Sigmoid colon (tissue), 7 donors: Measurements from ENCODE around the gene RBM33. TPM values are rescaled to one million over a fixed set of nuclear protein-coding genes. Genes with fewer than 3 reads are reported as not detected.

ENCODE experiments used
- DNase-seq: peaks from one replicate; pipeline ENCODE4 v3.0.0-alpha.2; 2019
- H3K27ac ChIP-seq, 4 donors: fragments of 200-600 bp; sonication (generic); one replicate each; pipeline ENCODE4 v1.5.1; 2016 to 2019; ENCODE audit warnings: mild to moderate bottlenecking in 1 of 4
- H3K27me3 ChIP-seq, 3 donors: fragments of 200-600 bp; sonication (generic); one replicate each; pipeline ENCODE4 v1.5.1; 2019; ENCODE audit warnings: mild to moderate bottlenecking in 1 of 3
- H3K36me3 ChIP-seq, 4 donors: fragments of 200-600 bp; sonication (generic); one replicate each; pipeline ENCODE4 v1.5.1; 2016 to 2019
- H3K4me1 ChIP-seq, 4 donors: fragments of 200-600 bp; sonication (generic); one replicate each; pipeline ENCODE4 v1.5.1; 2017 to 2019
- H3K4me3 ChIP-seq, 4 donors: fragments of 200-600 bp; sonication (generic); one replicate each; pipeline ENCODE4 v1.5.1; 2017 to 2019; ENCODE audit warnings: mild to moderate bottlenecking in 2 of 4, moderate library complexity in 1 of 4
- H3K9me3 ChIP-seq, 4 donors: fragments of 200-600 bp in 3 of 4; sonication (generic) in 3 of 4; one replicate each; pipeline versions ENCODE4 v1.5.1 to v1.6.1; 2013 to 2019
- EP300 ChIP-seq, 4 donors: sonication (generic); formaldehyde crosslinking; IDR thresholded peaks; one replicate each; pipeline ENCODE4 v1.6.1; 2017; ENCODE audit warnings: antibody characterized with exemption in 4 of 4
- POLR2A ChIP-seq, 2 donors: fragments of 450-650 bp; IDR thresholded peaks; one replicate each; pipeline ENCODE4 v1.6.1; 2016; ENCODE audit warnings: antibody characterized with exemption in 2 of 2, mild to moderate bottlenecking in 2 of 2, moderate library complexity in 2 of 2
- POLR2AphosphoS5 ChIP-seq, 4 donors: sonication (generic); formaldehyde crosslinking; IDR thresholded peaks; one replicate each; pipeline ENCODE4 v1.6.1; 2017; ENCODE audit warnings: antibody characterized with exemption in 4 of 4
- WGBS, 2 donors: extraction: QIAGEN DNeasy Blood & Tissue Kit; methylation state at CpG; one replicate each; pipeline ENCODE4 v1.1.7; 2013; 5-methylcytosine and 5-hydroxymethylcytosine counted together
- intact Hi-C: fragments of 100-400 bp; cut with DNase I; formaldehyde crosslinking; loops from one replicate; pipeline ENCODE4 v1.15.1; 2023
- polyA plus RNA-seq, 3 donors: library from polyadenylated mRNA; stranded (reverse); fragments of 200-250 nt; gene quantifications; one replicate each; pipeline ENCODE4 v1.2.3, GENCODE V29; 2013
- total RNA-seq, 4 donors: library from RNA; depleted of rRNA; stranded (reverse); fragments of >200 nt; gene quantifications; one replicate each; pipeline ENCODE4 v1.1.0, GENCODE V29; 2016
- TF ChIP-seq, protein P1 (sequence below), 4 experiments: fragments of 450-650 bp in 3 of 4; fragments of 200-600 bp in 1 of 4; IDR thresholded peaks; one replicate each; pipeline ENCODE4 v1.5.1; 2016 to 2019; ENCODE audit warnings: antibody characterized with exemption in 4 of 4, mild to moderate bottlenecking in 3 of 4, moderate library complexity in 2 of 4
- donor health status: healthy with polysubstance abuse.
- donor health status: Bipolar disorder and iron deficiency.
- donor health status: healthy.

RBM33 gene
- total and polyA plus RNA-seq, 7 donors, result 3.6 to 60.4 (median 30.8) TPM

GRCh38 chr7:155721056-155721455, 76.6 kb downstream of the RBM33 start:
- DNase-seq, result no peak
- TF ChIP-seq EP300 (IDR thresholded peaks at IDR 0.05), result no peak
- no peak for TF ChIP-seq POLR2A (IDR thresholded peaks at IDR 0.05)
- TF ChIP-seq, protein P1, sequence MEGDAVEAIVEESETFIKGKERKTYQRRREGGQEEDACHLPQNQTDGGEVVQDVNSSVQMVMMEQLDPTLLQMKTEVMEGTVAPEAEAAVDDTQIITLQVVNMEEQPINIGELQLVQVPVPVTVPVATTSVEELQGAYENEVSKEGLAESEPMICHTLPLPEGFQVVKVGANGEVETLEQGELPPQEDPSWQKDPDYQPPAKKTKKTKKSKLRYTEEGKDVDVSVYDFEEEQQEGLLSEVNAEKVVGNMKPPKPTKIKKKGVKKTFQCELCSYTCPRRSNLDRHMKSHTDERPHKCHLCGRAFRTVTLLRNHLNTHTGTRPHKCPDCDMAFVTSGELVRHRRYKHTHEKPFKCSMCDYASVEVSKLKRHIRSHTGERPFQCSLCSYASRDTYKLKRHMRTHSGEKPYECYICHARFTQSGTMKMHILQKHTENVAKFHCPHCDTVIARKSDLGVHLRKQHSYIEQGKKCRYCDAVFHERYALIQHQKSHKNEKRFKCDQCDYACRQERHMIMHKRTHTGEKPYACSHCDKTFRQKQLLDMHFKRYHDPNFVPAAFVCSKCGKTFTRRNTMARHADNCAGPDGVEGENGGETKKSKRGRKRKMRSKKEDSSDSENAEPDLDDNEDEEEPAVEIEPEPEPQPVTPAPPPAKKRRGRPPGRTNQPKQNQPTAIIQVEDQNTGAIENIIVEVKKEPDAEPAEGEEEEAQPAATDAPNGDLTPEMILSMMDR (IDR thresholded peaks at IDR 0.05), result no peak
- TF ChIP-seq POLR2AphosphoS5 (IDR thresholded peaks at IDR 0.05), result no peak
- intact Hi-C loops, result no loop called here
- peaks cover 0 to 19% (median 3%) of the 10 kb centered on the region in 4 donors for H3K36me3 ChIP-seq
- H3K27ac ChIP-seq, result no peak overlapping the region
- H3K4me1 ChIP-seq, result peaks cover 0 to 30% (median 2%) of the 10 kb centered on the region in 4 donors
- WGBS, 2 donors, result 77 to 88% methylated on average over 6 of the region's 6 CpGs
- H3K4me3 ChIP-seq, result no peak overlapping the region
- H3K27me3 ChIP-seq, result no peaks in the 10 kb centered on the region
- H3K9me3 ChIP-seq, result no peaks in the 10 kb centered on the region

DNA sequence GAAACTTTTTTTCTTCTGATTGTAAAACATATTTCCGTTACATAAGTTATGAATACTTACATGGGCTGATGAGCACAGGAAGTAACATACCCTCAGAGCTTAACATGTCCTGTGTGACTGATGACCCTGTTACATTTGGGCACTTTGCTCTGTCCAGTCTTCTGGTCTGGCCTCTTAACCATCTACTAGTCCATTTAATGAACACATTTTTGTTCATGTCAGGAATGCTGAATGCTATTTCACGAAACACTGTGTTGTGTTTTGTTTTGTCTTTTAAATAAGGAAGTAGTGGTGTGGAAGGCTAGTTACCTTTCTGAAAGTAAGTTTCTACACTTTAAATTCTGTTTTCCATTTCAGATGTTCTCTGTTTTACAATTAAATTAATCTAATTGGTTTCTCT, 77.7 kb downstream of the RBM33 start:
- Histone ChIP-seq H3K9me3 (no peaks in the 10 kb centered on the region), H3K27me3 (no peaks in the 10 kb centered on the region), H3K27ac (no peak overlapping the region), H3K4me1 (peaks cover 0 to 30% (median 2%) of the 10 kb centered on the region in 4 donors), H3K36me3 (peaks cover 0 to 15% (median under 1%) of the 10 kb centered on the region in 4 donors), H3K4me3 (no peak overlapping the region)
- intact Hi-C loops, result no loop called here
- TF ChIP-seq, protein P1 (IDR thresholded peaks at IDR 0.05), result no peak
- TF ChIP-seq POLR2AphosphoS5 (IDR thresholded peaks at IDR 0.05) (no peak), EP300 (IDR thresholded peaks at IDR 0.05) (no peak), POLR2A (IDR thresholded peaks at IDR 0.05) (no peak)
- 57 to 86% methylated on average over 2 of the region's 2 CpGs for WGBS, 2 donors
- DNase-seq, result no peak

- H3K27me3 ChIP-seq, result no peaks in the 10 kb centered on the region
- H3K4me3 ChIP-seq, result no peak overlapping the region
- intact Hi-C loops, result no loop called here
- peaks cover 0 to 23% (median 1%) of the 10 kb centered on the region in 4 donors for H3K36me3 ChIP-seq
- DNase-seq, result no peak
- no peak for TF ChIP-seq POLR2AphosphoS5 (IDR thresholded peaks at IDR 0.05)
- TF ChIP-seq, protein P1 (IDR thresholded peaks at IDR 0.05), result no peak
- TF ChIP-seq POLR2A (IDR thresholded peaks at IDR 0.05), result no peak
- TF ChIP-seq EP300 (IDR thresholded peaks at IDR 0.05), result no peak
- 72 to 76% methylated on average over 4 of the region's 4 CpGs for WGBS, 2 donors
- H3K9me3 ChIP-seq, result no peaks in the 10 kb centered on the region
- H3K4me1 ChIP-seq, result peaks cover 0 to 30% (median 2%) of the 10 kb centered on the region in 4 donors
- H3K27ac ChIP-seq, result no peak overlapping the region
Observed at GRCh38 chr7:155722936-155723335, 78.5 kb downstream of the RBM33 start.

DNA sequence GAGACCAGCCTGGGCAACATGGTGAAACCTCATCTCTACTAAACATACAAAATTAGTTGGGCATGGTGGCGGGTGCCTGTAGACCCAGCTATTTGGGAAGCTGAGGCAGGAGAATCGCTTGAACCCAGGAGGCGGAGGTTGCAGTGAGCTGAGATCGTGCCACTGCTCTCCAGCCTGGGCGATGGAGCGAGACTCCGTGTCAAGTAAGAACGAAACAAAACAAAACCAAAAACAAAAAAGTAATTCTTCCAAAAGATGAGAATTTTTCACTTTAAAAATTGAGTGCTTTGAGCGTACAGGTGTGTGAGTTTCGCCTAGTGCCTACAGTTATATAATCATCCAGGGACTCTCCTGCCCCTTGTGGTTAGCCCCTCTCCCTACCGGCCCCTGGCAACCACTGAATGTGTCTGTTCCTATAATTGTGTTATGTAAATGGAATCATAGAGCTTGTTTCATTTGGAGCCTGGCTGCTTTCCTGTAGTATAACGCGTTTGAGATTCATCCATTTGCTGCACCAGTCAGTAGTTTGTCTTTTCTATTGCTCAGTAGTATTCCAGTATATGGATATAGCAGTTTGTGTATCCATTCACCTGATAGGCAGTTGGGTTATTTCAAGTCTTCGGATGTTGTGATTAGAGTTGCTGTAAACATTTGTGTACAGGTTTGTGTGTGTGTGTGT, 80.0 kb downstream of the RBM33 start:
- intact Hi-C loops, result no loop called here
- Histone ChIP-seq H3K27me3 (no peaks in the 10 kb centered on the region), H3K36me3 (peaks cover 0 to 21% (median 5%) of the 10 kb centered on the region in 4 donors), H3K4me3 (no peak overlapping the region), H3K4me1 (peaks cover 0 to 35% (median 3%) of the 10 kb centered on the region in 4 donors), H3K9me3 (no peaks in the 10 kb centered on the region), H3K27ac (no peak overlapping the region)
- WGBS, 2 donors, result 86 to 92% methylated on average over 14 of the region's 14 CpGs
- DNase-seq, result no peak
- TF ChIP-seq, protein P1 (IDR thresholded peaks at IDR 0.05), result no peak
- TF ChIP-seq POLR2AphosphoS5 (IDR thresholded peaks at IDR 0.05), result no peak
- TF ChIP-seq EP300 (IDR thresholded peaks at IDR 0.05), result no peak
- TF ChIP-seq POLR2A (IDR thresholded peaks at IDR 0.05), result no peak
